Measurements from ENCODE around the gene SIRT5. TPM values are rescaled to one million over a fixed set of nuclear protein-coding genes. Genes with fewer than 3 reads are reported as not detected.
A peak's percentile ranks its signal among the peaks of the same experiment; 100 is the strongest.

SIRT5 gene
- total RNA-seq, 1 experiment from 2014 or later = 7.6 TPM

- no peak for DNase-seq (ENCODE audit: low spot score)
- POLR2A ChIA-PET (ENCODE audit: low non-redundant PET) = no interaction called here
- Histone ChIP-seq H3K4me1 (ENCODE audit: insufficient read depth, low read length, poor library complexity, severe bottlenecking) (no peaks in the 10 kb centered on the region), H3K27ac (ENCODE audit: low read depth, low read length, poor library complexity, severe bottlenecking) (no peak overlapping the region), H3K36me3 (ENCODE audit: insufficient read depth, low read length, poor library complexity, severe bottlenecking) (no peaks in the 10 kb centered on the region), H3K9me3 (ENCODE audit: low read depth, low read length, poor library complexity, severe bottlenecking) (no peaks in the 10 kb centered on the region), H3K4me3 (ENCODE audit: low read depth, low read length, poor library complexity, severe bottlenecking) (no peak overlapping the region), H3K27me3 (replicated peaks; ENCODE audit: insufficient read depth, low read depth, low read length, poor library complexity) (no peaks in the 10 kb centered on the region)
- TF ChIP-seq CTCF (conservative IDR thresholded peaks at IDR 0.05; ENCODE audit: low read depth, low read length) (no peak), EZH2 (IDR thresholded peaks at IDR 0.05; ENCODE audit: borderline replicate concordance, low read depth, low read length, poor library complexity, severe bottlenecking) (no peak)
- CTCF ChIA-PET = no interaction called here
- no TSS peak for BruUV-seq (replicated peaks)
- intact Hi-C loops (cut with micrococcal nuclease; ENCODE audit: unreplicated experiment) = no loop called here
Measured at GRCh38 chr6:13559251-13559650, 15.2 kb upstream of the SIRT5 start.

GRCh38 chr6:13559968-13560650 lies 14.3 kb upstream of the SIRT5 start:
- ChIA-PET POLR2A (ENCODE audit: low non-redundant PET) (interaction anchor here (0.6 kb wide), 1 partner anchor 167 kb away, joined by 3 read pairs; no protein-coding TSS in a partner anchor), CTCF (no interaction called here)
- TF ChIP-seq EZH2 (IDR thresholded peaks at IDR 0.05; ENCODE audit: borderline replicate concordance, low read depth, low read length, poor library complexity, severe bottlenecking) (no peak), CTCF (conservative IDR thresholded peaks at IDR 0.05; ENCODE audit: low read depth, low read length) (no peak)
- no peaks in the 10 kb centered on the region for H3K4me1 ChIP-seq (ENCODE audit: insufficient read depth, low read length, poor library complexity, severe bottlenecking)
- no TSS peak for BruUV-seq (replicated peaks)
- peak; percentile 26 for DNase-seq (ENCODE audit: low spot score)
- no peaks in the 10 kb centered on the region for H3K27me3 ChIP-seq (replicated peaks; ENCODE audit: insufficient read depth, low read depth, low read length, poor library complexity)
- H3K9me3 ChIP-seq (ENCODE audit: low read depth, low read length, poor library complexity, severe bottlenecking) = no peaks in the 10 kb centered on the region
- H3K4me3 ChIP-seq (ENCODE audit: low read depth, low read length, poor library complexity, severe bottlenecking) = no peak overlapping the region
- intact Hi-C loops (cut with micrococcal nuclease; ENCODE audit: unreplicated experiment) = no loop called here
- no peak overlapping the region for H3K27ac ChIP-seq (ENCODE audit: low read depth, low read length, poor library complexity, severe bottlenecking)
- H3K36me3 ChIP-seq (ENCODE audit: insufficient read depth, low read length, poor library complexity, severe bottlenecking) = no peaks in the 10 kb centered on the region

- no peaks in the 10 kb centered on the region for H3K27me3 ChIP-seq (replicated peaks; ENCODE audit: insufficient read depth, low read depth, low read length, poor library complexity)
- H3K27ac ChIP-seq (ENCODE audit: low read depth, low read length, poor library complexity, severe bottlenecking) = no peak overlapping the region
- no peaks in the 10 kb centered on the region for H3K9me3 ChIP-seq (ENCODE audit: low read depth, low read length, poor library complexity, severe bottlenecking)
- intact Hi-C loops (cut with micrococcal nuclease; ENCODE audit: unreplicated experiment) = no loop called here
- ChIA-PET CTCF (interaction anchor here (0.6 to 2.4 kb wide), 2 partner anchors 12 to 14 kb away, joined by 9 to 11 read pairs; partner anchors contain the start of gene SIRT5), POLR2A (ENCODE audit: low non-redundant PET) (interaction anchor here (0.6 kb wide), 1 partner anchor 168 kb away, joined by 3 read pairs; no protein-coding TSS in a partner anchor)
- BruUV-seq (replicated peaks) = no TSS peak
- H3K36me3 ChIP-seq (ENCODE audit: insufficient read depth, low read length, poor library complexity, severe bottlenecking) = no peaks in the 10 kb centered on the region
- no peaks in the 10 kb centered on the region for H3K4me1 ChIP-seq (ENCODE audit: insufficient read depth, low read length, poor library complexity, severe bottlenecking)
- TF ChIP-seq EZH2 (IDR thresholded peaks at IDR 0.05; ENCODE audit: borderline replicate concordance, low read depth, low read length, poor library complexity, severe bottlenecking) = no peak
- no peak for TF ChIP-seq CTCF (conservative IDR thresholded peaks at IDR 0.05; ENCODE audit: low read depth, low read length)
- H3K4me3 ChIP-seq (ENCODE audit: low read depth, low read length, poor library complexity, severe bottlenecking) = no peak overlapping the region
- DNase-seq (ENCODE audit: low spot score) = peak; percentile 55
Measured at GRCh38 chr6:13560651-13561044, 13.8 kb upstream of the SIRT5 start.
